ENCODE data around the gene ITIH1.
A peak's percentile ranks its signal among the peaks of the same experiment; 100 is the strongest.

ITIH1 gene

GRCh38 chr3:52771334-52771681 is 6.1 kb upstream of the ITIH1 start:
- Histone ChIP-seq H3K4me2 (ENCODE audit: low read length) (peak overlapping the region; percentile 98), H3K9me2 (replicated peaks; ENCODE audit: control insufficient read depth, low read length) (no peaks in the 10 kb centered on the region), H3K4me1 (ENCODE audit: control insufficient read depth, low read length) (peaks cover 18% of the 10 kb centered on the region), H3K4me3 (ENCODE audit: low read length) (peak overlapping the region; percentile 98), H3K27me3 (ENCODE audit: control insufficient read depth, low read length) (no peaks in the 10 kb centered on the region), H3K79me2 (ENCODE audit: control insufficient read depth, low read length) (peaks cover 30% of the 10 kb centered on the region), H3K9me3 (ENCODE audit: control insufficient read depth, insufficient read depth, low read length) (no peaks in the 10 kb centered on the region), H3K36me3 (ENCODE audit: control insufficient read depth, low read length) (peaks cover 9% of the 10 kb centered on the region), H3F3A (ENCODE audit: control insufficient read depth, insufficient read depth) (no peaks in the 10 kb centered on the region), H4K20me1 (ENCODE audit: control insufficient read depth, insufficient read depth, low read depth, low read length) (no peaks in the 10 kb centered on the region), H3K27ac (ENCODE audit: low read depth, low read length) (peak overlapping the region; percentile 82)
- no peak for TF ChIP-seq CTCF (IDR thresholded peaks at IDR 0.05; ENCODE audit: low read depth, low read length, poor library complexity, severe bottlenecking)

- peaks cover 18% of the 10 kb centered on the region for H3K4me1 ChIP-seq (ENCODE audit: control insufficient read depth, low read length)
- H3K9me2 ChIP-seq (replicated peaks; ENCODE audit: control insufficient read depth, low read length): no peaks in the 10 kb centered on the region
- H3K4me2 ChIP-seq (ENCODE audit: low read length): peak overlapping the region; percentile 98
- no peaks in the 10 kb centered on the region for H3K27me3 ChIP-seq (ENCODE audit: control insufficient read depth, low read length)
- TF ChIP-seq CTCF (IDR thresholded peaks at IDR 0.05; ENCODE audit: low read depth, low read length, poor library complexity, severe bottlenecking) (no peak), EZH2phosphoT487 (IDR thresholded peaks at IDR 0.05; ENCODE audit: borderline replicate concordance, low read length) (no peak)
- H3K79me2 ChIP-seq (ENCODE audit: control insufficient read depth, low read length): peaks cover 30% of the 10 kb centered on the region
- H4K20me1 ChIP-seq (ENCODE audit: control insufficient read depth, insufficient read depth, low read depth, low read length): no peaks in the 10 kb centered on the region
- H3F3A ChIP-seq (ENCODE audit: control insufficient read depth, insufficient read depth): no peaks in the 10 kb centered on the region
- H3K9me3 ChIP-seq (ENCODE audit: control insufficient read depth, insufficient read depth, low read length): no peaks in the 10 kb centered on the region
- H3K4me3 ChIP-seq (ENCODE audit: low read length): peak overlapping the region; percentile 98
- peaks cover 9% of the 10 kb centered on the region for H3K36me3 ChIP-seq (ENCODE audit: control insufficient read depth, low read length)
- H3K27ac ChIP-seq (ENCODE audit: low read depth, low read length): peak overlapping the region; percentile 82; the same call in 1 of the 2 replicates
These were observed 5.7 kb upstream of the ITIH1 start for GRCh38 chr3:52771702-52772101.

GRCh38 chr3:52773361-52774065 is 3.9 kb upstream of the ITIH1 start:
- H3K36me3 ChIP-seq (ENCODE audit: control insufficient read depth, low read length): peaks cover under 1% of the 10 kb centered on the region
- TF ChIP-seq CTCF (IDR thresholded peaks at IDR 0.05; ENCODE audit: low read depth, low read length, poor library complexity, severe bottlenecking) (no peak), EZH2phosphoT487 (IDR thresholded peaks at IDR 0.05; ENCODE audit: borderline replicate concordance, low read length) (no peak)
- H3K27ac ChIP-seq (ENCODE audit: low read depth, low read length): no peak overlapping the region
- no peaks in the 10 kb centered on the region for H4K20me1 ChIP-seq (ENCODE audit: control insufficient read depth, insufficient read depth, low read depth, low read length)
- no peak overlapping the region for H3K4me2 ChIP-seq (ENCODE audit: low read length)
- no peaks in the 10 kb centered on the region for H3F3A ChIP-seq (ENCODE audit: control insufficient read depth, insufficient read depth)
- peaks cover 18% of the 10 kb centered on the region for H3K4me1 ChIP-seq (ENCODE audit: control insufficient read depth, low read length)
- H3K9me2 ChIP-seq (replicated peaks; ENCODE audit: control insufficient read depth, low read length): no peaks in the 10 kb centered on the region
- H3K79me2 ChIP-seq (ENCODE audit: control insufficient read depth, low read length): peaks cover 22% of the 10 kb centered on the region
- no peak overlapping the region for H3K4me3 ChIP-seq (ENCODE audit: low read length)
- no peaks in the 10 kb centered on the region for H3K9me3 ChIP-seq (ENCODE audit: control insufficient read depth, insufficient read depth, low read length)
- no peaks in the 10 kb centered on the region for H3K27me3 ChIP-seq (ENCODE audit: control insufficient read depth, low read length)

All from DOHH2 (cell line).